RWPE2 (cell line): Measurements from ENCODE around the gene FFAR3.
A peak's percentile ranks its signal among the peaks of the same experiment; 100 is the strongest.

Source experiments
- ATAC-seq: fragments of 200-7000 bp; cut with Tn5 transposase; 3 replicates; pipeline ENCODE4 v1.9.1; 2021; ENCODE audit warnings: low read depth
- DNase-seq: peaks from one replicate; pipeline ENCODE4 v3.0.0-alpha.2; 2020; ENCODE audit warnings: low spot score
- H3K27ac ChIP-seq: fragments of 450-650 bp; 2 replicates; pipeline ENCODE4 v1.5.1; 2017; ENCODE audit warnings: mild to moderate bottlenecking; ENCODE audit not compliant: poor library complexity, severe bottlenecking
- H3K27me3 ChIP-seq: fragments of 250-450 bp; sonication (Bioruptor Pico); 2 replicates; pipeline ENCODE4 v1.5.1; 2021; ENCODE audit warnings: mild to moderate bottlenecking, moderate library complexity; ENCODE audit not compliant: insufficient read depth, poor library complexity, severe bottlenecking
- H3K36me3 ChIP-seq: fragments of 250-450 bp; sonication (Bioruptor Pico); 2 replicates; pipeline ENCODE4 v1.5.1; 2020; ENCODE audit warnings: low read depth, mild to moderate bottlenecking, moderate library complexity
- H3K4me1 ChIP-seq: fragments of 250-450 bp; sonication (Bioruptor Pico); 2 replicates; pipeline ENCODE4 v1.5.1; 2021; ENCODE audit warnings: mild to moderate bottlenecking, moderate library complexity; ENCODE audit not compliant: insufficient read depth, poor library complexity, severe bottlenecking
- H3K4me3 ChIP-seq: fragments of 250-450 bp; sonication (Bioruptor Pico); 2 replicates; pipeline ENCODE4 v1.5.1; 2021; ENCODE audit warnings: mild to moderate bottlenecking, moderate library complexity; ENCODE audit not compliant: severe bottlenecking
- H3K9me3 ChIP-seq: fragments of 250-450 bp; sonication (Bioruptor Pico); 2 replicates; pipeline ENCODE4 v1.5.1; 2021; ENCODE audit warnings: mild to moderate bottlenecking, moderate library complexity; ENCODE audit not compliant: severe bottlenecking
- TF ChIP-seq, protein P1 (sequence below): fragments of 450-650 bp; IDR thresholded peaks from one replicate; pipeline ENCODE4 v1.5.1; 2017; ENCODE audit warnings: mild to moderate bottlenecking, moderate library complexity; ENCODE audit not compliant: poor library complexity, severe bottlenecking

Gene FFAR3

DNA sequence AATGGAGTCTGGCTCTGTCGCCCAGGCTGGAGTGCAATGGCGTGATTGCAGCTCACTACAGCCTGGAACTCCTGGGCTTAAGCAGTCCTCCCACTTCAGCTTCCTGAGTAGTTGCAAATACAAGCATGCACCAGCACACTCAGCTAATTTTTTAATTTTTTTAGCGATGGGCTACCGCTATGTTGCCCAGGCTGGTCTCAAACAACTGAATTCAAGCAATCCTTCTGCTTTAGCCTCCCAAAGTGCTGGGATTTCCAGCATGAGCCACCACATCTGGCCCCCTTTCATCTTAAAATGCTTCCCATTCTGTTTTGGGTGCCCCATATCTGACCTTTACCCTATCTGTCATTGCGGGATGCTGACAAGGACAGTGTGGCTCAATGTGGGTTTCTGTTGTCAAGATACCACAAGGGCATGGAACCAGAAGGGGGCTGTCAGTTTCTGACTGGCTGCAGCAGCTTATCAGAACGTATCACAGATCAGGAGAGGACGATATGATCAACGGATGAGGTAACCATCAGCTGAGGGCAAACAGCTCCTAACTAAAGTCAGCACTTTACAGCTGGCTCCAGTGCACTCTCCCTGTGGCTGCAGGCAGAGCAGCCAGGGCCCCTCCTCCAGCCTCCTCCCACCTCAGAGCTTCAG is 45.0 kb downstream of the FFAR3 start:
- TF ChIP-seq, protein P1, sequence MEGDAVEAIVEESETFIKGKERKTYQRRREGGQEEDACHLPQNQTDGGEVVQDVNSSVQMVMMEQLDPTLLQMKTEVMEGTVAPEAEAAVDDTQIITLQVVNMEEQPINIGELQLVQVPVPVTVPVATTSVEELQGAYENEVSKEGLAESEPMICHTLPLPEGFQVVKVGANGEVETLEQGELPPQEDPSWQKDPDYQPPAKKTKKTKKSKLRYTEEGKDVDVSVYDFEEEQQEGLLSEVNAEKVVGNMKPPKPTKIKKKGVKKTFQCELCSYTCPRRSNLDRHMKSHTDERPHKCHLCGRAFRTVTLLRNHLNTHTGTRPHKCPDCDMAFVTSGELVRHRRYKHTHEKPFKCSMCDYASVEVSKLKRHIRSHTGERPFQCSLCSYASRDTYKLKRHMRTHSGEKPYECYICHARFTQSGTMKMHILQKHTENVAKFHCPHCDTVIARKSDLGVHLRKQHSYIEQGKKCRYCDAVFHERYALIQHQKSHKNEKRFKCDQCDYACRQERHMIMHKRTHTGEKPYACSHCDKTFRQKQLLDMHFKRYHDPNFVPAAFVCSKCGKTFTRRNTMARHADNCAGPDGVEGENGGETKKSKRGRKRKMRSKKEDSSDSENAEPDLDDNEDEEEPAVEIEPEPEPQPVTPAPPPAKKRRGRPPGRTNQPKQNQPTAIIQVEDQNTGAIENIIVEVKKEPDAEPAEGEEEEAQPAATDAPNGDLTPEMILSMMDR, result no peak
- H3K4me3 ChIP-seq, result no peak overlapping the region

DNA sequence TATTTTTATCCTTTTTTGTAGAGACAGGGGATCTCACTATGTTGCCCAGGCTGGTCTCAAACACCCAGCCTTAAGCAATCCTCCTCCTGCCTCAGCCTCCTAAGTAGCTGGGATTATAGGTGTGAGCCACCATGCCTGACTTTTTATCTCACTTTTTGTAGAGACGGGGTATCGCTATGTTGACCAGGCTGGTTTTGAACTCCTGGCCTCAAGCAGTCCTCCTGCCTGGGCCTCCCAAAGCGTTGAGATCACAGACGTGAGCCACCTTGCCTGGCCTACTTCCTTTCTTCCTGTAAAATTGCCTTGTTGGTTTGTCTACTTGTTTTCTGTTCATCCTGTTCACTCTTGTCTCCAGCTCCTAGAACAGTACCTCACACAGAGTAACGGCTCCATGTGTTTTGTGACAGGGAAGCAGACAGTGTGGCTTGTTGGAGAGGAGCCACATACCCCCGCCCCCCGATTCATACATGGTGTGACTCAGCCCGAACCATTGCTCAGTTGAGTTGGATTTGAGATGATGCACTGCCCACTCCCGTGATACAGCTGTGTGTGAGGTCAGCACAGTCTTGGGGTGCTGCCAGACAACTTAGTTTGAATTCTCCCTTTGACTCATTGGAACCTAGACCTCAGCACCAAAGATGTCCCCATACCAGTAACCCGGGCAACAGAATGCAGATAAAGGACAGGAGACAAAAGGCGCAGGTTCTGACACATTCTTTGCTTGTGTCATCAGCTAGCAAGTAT is 46.8 kb downstream of the FFAR3 start:
- Histone ChIP-seq H3K36me3 (no peaks in the 10 kb centered on the region), H3K4me3 (no peak overlapping the region), H3K4me1 (peaks cover 3% of the 10 kb centered on the region), H3K9me3 (no peaks in the 10 kb centered on the region), H3K27me3 (peaks cover 12% of the 10 kb centered on the region), H3K27ac (no peak overlapping the region)
- TF ChIP-seq, protein P1, result no peak
- ATAC-seq (peak; percentile 90), DNase-seq (peak; percentile 72)

More for the DNA sequence above, 45.0 kb downstream of the FFAR3 start:
- H3K4me1 ChIP-seq, result peaks cover 3% of the 10 kb centered on the region
- H3K36me3 ChIP-seq, result no peaks in the 10 kb centered on the region
- no peak overlapping the region for H3K27ac ChIP-seq
- ATAC-seq (no peak), DNase-seq (no peak)
- no peaks in the 10 kb centered on the region for H3K9me3 ChIP-seq
- H3K27me3 ChIP-seq, result no peaks in the 10 kb centered on the region

DNA sequence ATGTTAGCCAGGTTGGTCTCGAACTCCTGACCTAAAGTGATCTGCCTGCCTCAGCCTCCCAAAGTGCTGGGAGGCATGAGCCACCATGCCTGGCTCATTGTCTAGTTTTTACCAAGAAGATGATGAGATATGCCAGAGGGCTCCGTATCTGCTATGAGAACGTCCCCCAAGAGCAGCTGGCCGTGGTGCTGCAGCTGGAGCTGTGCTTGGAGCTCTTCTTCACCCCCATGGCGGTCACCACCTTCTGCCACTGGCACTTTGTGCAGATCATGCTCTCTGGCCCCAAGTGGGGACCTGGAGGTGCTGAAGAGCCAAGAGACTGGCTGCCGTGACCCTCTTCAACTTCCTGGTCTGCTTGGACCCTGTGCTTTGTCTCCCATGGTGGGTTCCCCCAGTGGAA is 49.4 kb downstream of the FFAR3 start:
- Histone ChIP-seq H3K9me3 (no peaks in the 10 kb centered on the region), H3K36me3 (no peaks in the 10 kb centered on the region), H3K4me1 (peaks cover 3% of the 10 kb centered on the region), H3K27me3 (peaks cover 21% of the 10 kb centered on the region), H3K4me3 (no peak overlapping the region), H3K27ac (no peak overlapping the region)
- TF ChIP-seq, protein P1, result no peak
- no peak for ATAC-seq
- DNase-seq, result no peak

DNA sequence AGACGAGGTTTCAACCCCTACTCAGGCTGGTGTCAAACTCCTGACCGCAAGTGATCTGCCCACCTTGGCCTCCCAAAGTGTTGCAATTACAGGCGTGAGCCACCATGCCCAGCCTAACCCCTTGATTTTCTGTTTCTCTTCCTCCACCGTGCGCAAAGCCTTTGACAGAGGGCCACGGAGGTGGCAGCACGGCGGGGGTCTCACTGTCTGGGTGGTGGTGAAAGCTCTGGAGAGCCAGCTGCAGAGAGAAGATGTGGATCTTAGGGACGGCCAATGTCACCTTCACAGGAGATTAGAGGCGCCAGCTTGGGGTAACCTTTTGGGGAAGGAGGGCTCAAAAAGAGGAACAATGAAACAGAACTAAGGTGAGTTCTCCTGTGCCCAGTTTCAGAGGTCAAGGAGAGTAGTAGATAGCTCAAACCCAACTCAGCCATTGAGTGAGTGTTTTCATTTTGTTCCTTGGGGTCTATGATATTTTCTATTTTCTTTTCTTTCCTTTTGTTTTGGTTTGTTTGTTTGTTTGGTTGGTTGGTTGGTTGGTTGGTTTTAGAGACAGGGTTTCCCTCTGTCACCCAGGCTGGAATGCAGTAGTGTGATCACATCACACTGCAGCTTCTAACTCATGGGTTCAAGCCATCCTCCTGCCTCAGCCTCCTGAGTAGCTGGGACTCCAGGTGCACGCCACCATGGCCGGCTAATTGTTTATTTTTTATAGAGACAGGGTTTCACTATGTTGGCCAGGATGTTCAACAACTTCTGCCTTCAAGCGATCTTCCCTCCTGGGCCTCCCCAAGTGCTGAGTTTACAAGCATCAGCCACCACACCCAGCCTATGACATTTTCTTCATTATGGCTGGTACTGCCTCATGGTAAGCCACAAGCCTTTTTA is 50.3 kb downstream of the FFAR3 start:
- ATAC-seq (no peak), DNase-seq (peak; percentile 20)
- H3K4me3 ChIP-seq, result no peak overlapping the region

More for the DNA sequence above, 50.3 kb downstream of the FFAR3 start:
- TF ChIP-seq, protein P1, result no peak
- Histone ChIP-seq H3K36me3 (no peaks in the 10 kb centered on the region), H3K4me1 (peaks cover 3% of the 10 kb centered on the region), H3K27ac (no peak overlapping the region), H3K9me3 (no peaks in the 10 kb centered on the region), H3K27me3 (peaks cover 23% of the 10 kb centered on the region)
